ENCODE measurements around the gene KAT6B. TPM values are rescaled to one million over a fixed set of nuclear protein-coding genes. Genes with fewer than 3 reads are reported as not detected.

The KAT6B gene
- total RNA-seq, 1 donor from 2014 or later: 21.7 TPM

- no peak overlapping the region for H3K9ac ChIP-seq (ENCODE audit: low read length)
- no peaks in the 10 kb centered on the region for H3K9me3 Mint-ChIP-seq (ENCODE audit: unreplicated experiment)
- no peaks in the 10 kb centered on the region for H3K9me3 ChIP-seq (ENCODE audit: insufficient read depth, low read depth, low read length)
- no peak overlapping the region for H3K27ac ChIP-seq (ENCODE audit: low read depth, low read length)
- no peak overlapping the region for H3K27ac Mint-ChIP-seq (ENCODE audit: unreplicated experiment)
- no peaks in the 10 kb centered on the region for H4K20me1 ChIP-seq (ENCODE audit: insufficient read depth, low read length)
- peaks cover 3% of the 10 kb centered on the region for H3K4me1 Mint-ChIP-seq (ENCODE audit: low read depth, unreplicated experiment)
- no peaks in the 10 kb centered on the region for H3K27me3 Mint-ChIP-seq (ENCODE audit: low read depth, unreplicated experiment)
- no peaks in the 10 kb centered on the region for H3K4me1 ChIP-seq (ENCODE audit: insufficient read depth, low read length)
- no peak overlapping the region for H3K4me3 Mint-ChIP-seq (ENCODE audit: unreplicated experiment)
- no peak for TF ChIP-seq EZH2 (IDR thresholded peaks at IDR 0.05; ENCODE audit: insufficient read depth, low read length)
- TF ChIP-seq CTCF (IDR thresholded peaks at IDR 0.05; ENCODE audit: insufficient read depth, low read depth, low read length): no peak
- FAIRE-seq (no peak), DNase-seq (ENCODE audit: low read depth) (no peak)
- no peak overlapping the region for H3K4me3 ChIP-seq (ENCODE audit: insufficient read depth, low read depth, low read length)
- H3K4me2 ChIP-seq (ENCODE audit: low read length): no peak overlapping the region
- no peaks in the 10 kb centered on the region for H3K79me2 ChIP-seq (ENCODE audit: insufficient read depth, low read length)
- H3K36me3 Mint-ChIP-seq (ENCODE audit: low read depth, unreplicated experiment): no peaks in the 10 kb centered on the region
- H3K27me3 ChIP-seq (ENCODE audit: insufficient read depth, low read length): no peaks in the 10 kb centered on the region
- no peaks in the 10 kb centered on the region for H3K36me3 ChIP-seq (ENCODE audit: insufficient read depth, low read length)
- H2AFZ ChIP-seq (ENCODE audit: low read depth, low read length): no peak overlapping the region
These were observed 242.1 kb downstream of the KAT6B start for GRCh38 chr10:75068523-75068922.

- H3K9ac ChIP-seq (ENCODE audit: low read length): no peak overlapping the region
- no peaks in the 10 kb centered on the region for H3K79me2 ChIP-seq (ENCODE audit: insufficient read depth, low read length)
- no peaks in the 10 kb centered on the region for H3K36me3 ChIP-seq (ENCODE audit: insufficient read depth, low read length)
- H3K4me1 Mint-ChIP-seq (ENCODE audit: low read depth, unreplicated experiment): peaks cover 3% of the 10 kb centered on the region
- H2AFZ ChIP-seq (ENCODE audit: low read depth, low read length): no peak overlapping the region
- no peak overlapping the region for H3K4me2 ChIP-seq (ENCODE audit: low read length)
- FAIRE-seq (no peak), DNase-seq (ENCODE audit: low read depth) (no peak)
- H3K36me3 Mint-ChIP-seq (ENCODE audit: low read depth, unreplicated experiment): no peaks in the 10 kb centered on the region
- H3K4me3 Mint-ChIP-seq (ENCODE audit: unreplicated experiment): peak overlapping the region; percentile 45
- no peaks in the 10 kb centered on the region for H3K9me3 Mint-ChIP-seq (ENCODE audit: unreplicated experiment)
- no peaks in the 10 kb centered on the region for H3K4me1 ChIP-seq (ENCODE audit: insufficient read depth, low read length)
- H3K4me3 ChIP-seq (ENCODE audit: insufficient read depth, low read depth, low read length): no peak overlapping the region
- H3K9me3 ChIP-seq (ENCODE audit: insufficient read depth, low read depth, low read length): no peaks in the 10 kb centered on the region
- H3K27me3 ChIP-seq (ENCODE audit: insufficient read depth, low read length): no peaks in the 10 kb centered on the region
- no peak for TF ChIP-seq CTCF (IDR thresholded peaks at IDR 0.05; ENCODE audit: insufficient read depth, low read depth, low read length)
- H3K27ac Mint-ChIP-seq (ENCODE audit: unreplicated experiment): no peak overlapping the region
- H3K27ac ChIP-seq (ENCODE audit: low read depth, low read length): no peak overlapping the region
- no peaks in the 10 kb centered on the region for H4K20me1 ChIP-seq (ENCODE audit: insufficient read depth, low read length)
- peaks cover 4% of the 10 kb centered on the region for H3K27me3 Mint-ChIP-seq (ENCODE audit: low read depth, unreplicated experiment)
These were observed 244.1 kb downstream of the KAT6B start for GRCh38 chr10:75070476-75070875.

- Mint-ChIP-seq H3K27ac (ENCODE audit: unreplicated experiment) (no peak overlapping the region), H3K27me3 (ENCODE audit: low read depth, unreplicated experiment) (peaks cover 6% of the 10 kb centered on the region), H3K4me1 (ENCODE audit: low read depth, unreplicated experiment) (peaks cover 3% of the 10 kb centered on the region), H3K4me3 (ENCODE audit: unreplicated experiment) (no peak overlapping the region), H3K36me3 (ENCODE audit: low read depth, unreplicated experiment) (no peaks in the 10 kb centered on the region), H3K9me3 (ENCODE audit: unreplicated experiment) (no peaks in the 10 kb centered on the region)
- Histone ChIP-seq H3K9me3 (ENCODE audit: insufficient read depth, low read depth, low read length) (no peaks in the 10 kb centered on the region), H3K4me1 (ENCODE audit: insufficient read depth, low read length) (no peaks in the 10 kb centered on the region), H3K27me3 (ENCODE audit: insufficient read depth, low read length) (no peaks in the 10 kb centered on the region), H2AFZ (ENCODE audit: low read depth, low read length) (no peak overlapping the region), H4K20me1 (ENCODE audit: insufficient read depth, low read length) (no peaks in the 10 kb centered on the region), H3K4me2 (ENCODE audit: low read length) (no peak overlapping the region), H3K79me2 (ENCODE audit: insufficient read depth, low read length) (no peaks in the 10 kb centered on the region), H3K36me3 (ENCODE audit: insufficient read depth, low read length) (no peaks in the 10 kb centered on the region), H3K4me3 (ENCODE audit: insufficient read depth, low read depth, low read length) (no peak overlapping the region), H3K27ac (ENCODE audit: low read depth, low read length) (no peak overlapping the region), H3K9ac (ENCODE audit: low read length) (no peak overlapping the region)
- no peak for FAIRE-seq
- TF ChIP-seq EZH2 (IDR thresholded peaks at IDR 0.05; ENCODE audit: insufficient read depth, low read length): no peak
- TF ChIP-seq CTCF (IDR thresholded peaks at IDR 0.05; ENCODE audit: insufficient read depth, low read depth, low read length): no peak
- DNase-seq (ENCODE audit: low read depth): peak; percentile 7
These were observed 244.6 kb downstream of the KAT6B start for GRCh38 chr10:75070961-75071428.

All from astrocyte (in vitro differentiated cells and primary cell).